Measurements from ENCODE around the gene SMIM24. TPM values are rescaled to one million over a fixed set of nuclear protein-coding genes. Genes with fewer than 3 reads are reported as not detected.

The SMIM24 gene
- total and polyA plus RNA-seq, 2 donors (not counting 1 experiment from before 2014, with no cell fraction given) = not detected

- Mint-ChIP-seq H3K27me3 (peaks cover 5% of the 10 kb centered on the region), H3K4me3 (no peak overlapping the region), H3K27ac (no peak overlapping the region), H3K4me1 (peaks cover 18% of the 10 kb centered on the region), H3K9me3 (ENCODE audit: insufficient read depth) (no peaks in the 10 kb centered on the region)
- DNase-seq (no peak), ATAC-seq (ENCODE audit: low read depth) (no peak)
- no peak overlapping the region for H2AFZ ChIP-seq (ENCODE audit: insufficient read depth, low read depth, low read length, poor library complexity, severe bottlenecking)
- no peaks in the 10 kb centered on the region for H3K36me3 ChIP-seq (replicated peaks in 1 of 2; ENCODE audit: control extremely low read depth in 1 of 2, control insufficient read depth in 1 of 2, extremely low read depth in 1 of 2, insufficient read depth in 2 of 2, low read length in 1 of 2)
- POLR2A ChIA-PET = no interaction called here
- peaks cover 17 to 31% of the 10 kb centered on the region in 2 donors for H3K4me1 ChIP-seq (ENCODE audit: control insufficient read depth in 2 of 2, insufficient read depth in 2 of 2, low read length in 2 of 2)
- no peak overlapping the region for H3K27ac ChIP-seq (ENCODE audit: low read length in 2 of 2)
- H3K4me3 ChIP-seq (ENCODE audit: control extremely low read depth in 1 of 5, extremely low read depth in 1 of 5, insufficient read depth in 1 of 5, low read depth in 2 of 5, low read length in 4 of 5) = no peak overlapping the region
- no peak overlapping the region for H3K4me2 ChIP-seq (replicated peaks; ENCODE audit: low read depth, low read length, poor library complexity, severe bottlenecking)
- WGBS (ENCODE audit: insufficient coverage) = 80% methylated on average over 38 of the region's 38 CpGs
- peaks cover 0 to 13% (median 0%) of the 10 kb centered on the region in 3 donors for H3K9me3 ChIP-seq (ENCODE audit: control extremely low read depth in 1 of 3, control insufficient read depth in 2 of 3, insufficient read depth in 1 of 3, low read length in 2 of 3)
- no peaks in the 10 kb centered on the region for H4K20me1 ChIP-seq (ENCODE audit: control insufficient read depth, insufficient read depth, low read length, poor library complexity, severe bottlenecking)
- H3K79me2 ChIP-seq (ENCODE audit: control insufficient read depth, insufficient read depth, low read length) = no peaks in the 10 kb centered on the region
- CTCF ChIA-PET = no interaction called here
- TF ChIP-seq EZH2 (IDR thresholded peaks at IDR 0.05; ENCODE audit: borderline replicate concordance, insufficient read depth, low read depth, low read length, poor library complexity, severe bottlenecking) = no peak
- TF ChIP-seq CTCF (IDR thresholded peaks at IDR 0.05) = no peak
- no peak overlapping the region for H3K9ac ChIP-seq (ENCODE audit: low read length)
- H3K27me3 ChIP-seq (replicated peaks in 1 of 4; ENCODE audit: control extremely low read depth in 1 of 4, control insufficient read depth in 3 of 4, insufficient read depth in 4 of 4, low read length in 3 of 4) = peaks cover 0 to 7% (median 0%) of the 10 kb centered on the region in 4 experiments
- intact Hi-C loops (cut with micrococcal nuclease) = no loop called here
Measured at GRCh38 chr19:3481241-3482090, 1.1 kb upstream of the SMIM24 start.

GRCh38 chr19:3479834-3480215 is 500 bp downstream of the SMIM24 start:
- POLR2A ChIA-PET = interaction anchor here (0.6 kb wide), 1 partner anchor 26 kb away, joined by 5 read pairs; no protein-coding TSS in a partner anchor
- peak; percentile 17 for ATAC-seq (ENCODE audit: low read depth)
- Histone ChIP-seq H3K9me3 (ENCODE audit: control extremely low read depth in 1 of 3, control insufficient read depth in 2 of 3, insufficient read depth in 1 of 3, low read length in 2 of 3) (peaks cover 0 to 13% (median 0%) of the 10 kb centered on the region in 3 donors), H2AFZ (ENCODE audit: insufficient read depth, low read depth, low read length, poor library complexity, severe bottlenecking) (no peak overlapping the region), H3K27ac (ENCODE audit: low read length in 2 of 2) (no peak overlapping the region), H3K36me3 (replicated peaks in 1 of 2; ENCODE audit: control extremely low read depth in 1 of 2, control insufficient read depth in 1 of 2, extremely low read depth in 1 of 2, insufficient read depth in 2 of 2, low read length in 1 of 2) (no peaks in the 10 kb centered on the region), H3K27me3 (replicated peaks in 1 of 4; ENCODE audit: control extremely low read depth in 1 of 4, control insufficient read depth in 3 of 4, insufficient read depth in 4 of 4, low read length in 3 of 4) (peaks cover 0 to 10% (median 0%) of the 10 kb centered on the region in 4 experiments), H3K4me2 (replicated peaks; ENCODE audit: low read depth, low read length, poor library complexity, severe bottlenecking) (peak overlapping the region; percentile 83), H3K4me3 (ENCODE audit: control extremely low read depth in 1 of 5, extremely low read depth in 1 of 5, insufficient read depth in 1 of 5, low read depth in 2 of 5, low read length in 4 of 5) (no peak overlapping the region), H3K4me1 (ENCODE audit: control insufficient read depth in 2 of 2, insufficient read depth in 2 of 2, low read length in 2 of 2) (peaks cover 17 to 31% of the 10 kb centered on the region in 2 donors), H4K20me1 (ENCODE audit: control insufficient read depth, insufficient read depth, low read length, poor library complexity, severe bottlenecking) (no peaks in the 10 kb centered on the region), H3K79me2 (ENCODE audit: control insufficient read depth, insufficient read depth, low read length) (no peaks in the 10 kb centered on the region), H3K9ac (ENCODE audit: low read length) (no peak overlapping the region)
- Mint-ChIP-seq H3K4me3 (no peak overlapping the region), H3K4me1 (peaks cover 18% of the 10 kb centered on the region), H3K9me3 (ENCODE audit: insufficient read depth) (no peaks in the 10 kb centered on the region), H3K27me3 (peaks cover 5% of the 10 kb centered on the region), H3K27ac (no peak overlapping the region)
- intact Hi-C loops (cut with micrococcal nuclease) = no loop called here
- TF ChIP-seq CTCF (IDR thresholded peaks at IDR 0.05) (no peak), EZH2 (IDR thresholded peaks at IDR 0.05; ENCODE audit: borderline replicate concordance, insufficient read depth, low read depth, low read length, poor library complexity, severe bottlenecking) (no peak)
- CTCF ChIA-PET = interaction anchor here (1.0 to 1.8 kb wide), 4 partner anchors 8 to 50 kb away, joined by 3 to 11 read pairs (median 4); no protein-coding TSS in a partner anchor
- 47% methylated on average over 9 of the region's 9 CpGs for WGBS (ENCODE audit: insufficient coverage)
- DNase-seq = peak; percentile 51

All from B cell (primary cell).